Measurements from ENCODE around the gene CDH23. TPM values are rescaled to one million over a fixed set of nuclear protein-coding genes. Genes with fewer than 3 reads are reported as not detected.
"Not testable (repeated sequence)": the region's sequence is repeated elsewhere in the genome, so short reads cannot be mapped to it uniquely, and the experiment has no call there.

CDH23 gene
- polyA plus RNA-seq, 2 of the 4 experiments (the other 2 are of a cell fraction) = 1.1 to 2.3 TPM

DNA sequence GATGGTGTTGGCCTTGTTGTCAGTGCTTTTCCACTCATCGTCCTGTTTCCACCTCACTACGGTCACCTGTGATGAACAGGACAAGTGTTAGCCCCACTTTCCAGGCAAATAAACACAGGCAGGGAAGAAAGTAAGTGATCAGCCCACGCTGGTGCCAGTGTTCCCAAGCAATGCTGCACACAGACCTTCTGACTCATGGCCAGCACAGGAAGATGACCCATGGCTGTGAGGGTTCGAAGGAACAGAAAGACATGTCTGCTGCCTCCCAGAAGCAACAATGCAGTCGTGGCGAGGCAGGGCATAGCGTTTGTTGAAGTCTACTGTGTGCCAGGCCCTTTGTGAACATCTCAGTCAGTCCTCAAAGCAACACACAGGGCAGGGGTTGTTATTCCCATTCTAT, 41.9 kb upstream of the CDH23 start:
- no peak for DNase-seq (ENCODE audit: low read depth in 1 of 2, low spot score in 1 of 2)
- ATAC-seq = no peak
- ChIA-PET POLR2A (no interaction called here), CTCF (interaction anchor here (47.4 kb wide), 1 partner anchor 35 kb away, joined by 977 read pairs; the partner anchor contains the start of gene SLC29A3)
- FAIRE-seq = no peak
- TF ChIP-seq HOXB13 (CRISPR knock-in tag; IDR thresholded peaks at IDR 0.05; ENCODE audit: low read depth) (no peak), RCOR1 (IDR thresholded peaks at IDR 0.05; ENCODE audit: low read depth, low read length) (no peak), ZFP36 (IDR thresholded peaks at IDR 0.05; ENCODE audit: borderline replicate concordance, partially characterized antibody) (no peak), SREBF2 (IDR thresholded peaks at IDR 0.05) (no peak)
- WGBS (ENCODE audit: missing lambda C conversion rate) = 75% methylated on average over 7 of the region's 7 CpGs
- Histone ChIP-seq H3K4me3 (no peak overlapping the region), H3K4me2 (no peak overlapping the region), H3K9me3 (no peaks in the 10 kb centered on the region), H3K4me1 (peaks cover 2% of the 10 kb centered on the region), H3K27ac (no peak overlapping the region)

DNA sequence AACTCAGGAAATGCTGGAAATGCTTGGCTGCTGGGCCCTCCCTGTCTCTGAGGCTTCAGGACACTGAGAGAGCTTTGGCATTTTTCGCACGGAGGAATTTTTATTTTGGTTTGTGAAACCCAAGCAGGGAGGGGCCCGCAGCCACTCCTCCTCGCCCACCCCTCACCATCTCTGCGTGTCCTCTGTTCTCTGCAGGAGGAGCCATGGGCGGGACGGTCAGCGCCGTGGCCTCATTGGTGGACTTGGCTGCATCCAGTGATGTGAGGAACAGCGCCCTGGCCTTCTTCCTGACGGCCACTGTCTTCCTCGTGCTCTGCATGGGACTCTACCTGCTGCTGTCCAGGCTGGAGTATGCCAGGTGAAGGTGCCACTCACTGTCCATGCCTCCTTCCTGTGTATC, 40.8 kb upstream of the CDH23 start:
- CTCF ChIA-PET = interaction anchor here (0.8 to 47.4 kb wide), 4 partner anchors 11 to 253 kb away, joined by 3 to 977 read pairs (median 3); partner anchors contain the start of gene SLC29A3

DNA sequence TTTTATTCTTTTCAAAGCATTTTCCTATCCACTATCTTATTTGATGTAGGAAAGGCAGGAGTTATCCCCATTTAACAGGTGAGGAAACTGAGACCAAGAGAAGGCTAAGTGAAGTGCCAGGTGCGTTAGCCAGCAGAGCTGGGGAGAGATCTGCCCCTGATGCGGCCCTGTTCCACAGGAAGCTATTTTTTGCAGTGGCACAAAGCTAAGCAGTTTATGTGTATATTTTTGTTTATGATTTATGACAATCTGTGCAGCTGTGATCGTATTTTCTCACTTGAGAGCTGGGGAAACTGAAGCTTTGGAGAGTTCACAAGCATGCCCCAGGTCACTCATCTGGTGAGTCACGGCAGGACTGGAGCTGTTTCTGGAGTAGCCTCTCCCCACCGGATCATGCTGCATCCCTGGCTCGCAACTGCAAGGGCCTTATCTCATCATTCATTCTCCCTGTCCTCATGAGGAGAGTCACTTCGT, 38.9 kb upstream of the CDH23 start:
- Histone ChIP-seq H3K4me1 (no peaks in the 10 kb centered on the region), H3K4me2 (no peak overlapping the region), H3K9me3 (no peaks in the 10 kb centered on the region), H3K4me3 (no peak overlapping the region), H3K27ac (no peak overlapping the region)
- 88% methylated on average over 7 of the region's 7 CpGs for WGBS (ENCODE audit: missing lambda C conversion rate)
- CTCF ChIA-PET = interaction anchor here (1.1 to 47.4 kb wide), 6 partner anchors 10 to 38 kb away, joined by 3 to 977 read pairs (median 6); partner anchors contain the start of gene SLC29A3
- FAIRE-seq = no peak
- POLR2A ChIA-PET = no interaction called here
- DNase-seq (ENCODE audit: low read depth in 1 of 2, low spot score in 1 of 2) = no peak
- TF ChIP-seq FOSB (CRISPR knock-in tag; IDR thresholded peaks at IDR 0.05) (no peak), CEBPB (IDR thresholded peaks at IDR 0.05) (no peak), NPAS2 (CRISPR knock-in tag; IDR thresholded peaks at IDR 0.05; ENCODE audit: borderline replicate concordance) (no peak), HEYL (CRISPR knock-in tag; IDR thresholded peaks at IDR 0.05) (no peak), RAD21 (conservative IDR thresholded peaks at IDR 0.05 in 1 of 2, IDR thresholded peaks at IDR 0.05 in 1 of 2) (no peak)
- ATAC-seq = no peak

More for the DNA sequence above, 40.8 kb upstream of the CDH23 start:
- 94% methylated on average over 12 of the region's 12 CpGs for WGBS (ENCODE audit: missing lambda C conversion rate)
- no peaks in the 10 kb centered on the region for H3K9me3 ChIP-seq
- H3K4me3 ChIP-seq = no peak overlapping the region
- H3K27ac ChIP-seq = no peak overlapping the region
- DNase-seq (ENCODE audit: low read depth in 1 of 2, low spot score in 1 of 2) = no peak
- no peaks in the 10 kb centered on the region for H3K4me1 ChIP-seq
- POLR2A ChIA-PET = no interaction called here
- no peak for FAIRE-seq
- H3K4me2 ChIP-seq = no peak overlapping the region
- no peak for TF ChIP-seq MAFK (IDR thresholded peaks at IDR 0.05; ENCODE audit: partially characterized antibody)
- no peak for TF ChIP-seq CEBPB (IDR thresholded peaks at IDR 0.05)
- TF ChIP-seq TP53 (CRISPR knock-in tag; IDR thresholded peaks at IDR 0.05) = no peak
- TF ChIP-seq NR3C1 (IDR thresholded peaks at IDR 0.05) = no peak
- ATAC-seq = no peak

DNA sequence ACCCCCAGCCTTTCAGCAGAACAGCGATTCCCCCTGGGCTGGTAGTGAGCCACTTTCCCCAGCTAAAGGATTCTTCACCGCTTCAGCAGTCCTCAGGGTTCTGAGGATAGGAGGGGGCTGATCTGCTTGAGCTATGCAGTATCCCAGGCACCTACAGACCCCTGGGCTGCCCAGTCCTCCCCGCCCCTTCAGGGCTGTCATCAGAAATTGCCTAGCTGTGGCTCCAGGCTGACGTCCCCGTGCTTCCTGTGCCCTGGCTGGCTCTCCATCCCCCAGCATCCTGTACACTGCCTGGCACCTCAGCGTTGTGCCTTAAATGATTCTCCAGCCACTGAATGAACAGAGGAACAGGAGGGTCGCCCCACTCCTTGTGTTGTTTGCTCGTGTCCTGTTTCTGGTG, 38.4 kb upstream of the CDH23 start:
- Histone ChIP-seq H3K4me1 (no peaks in the 10 kb centered on the region), H3K27ac (no peak overlapping the region), H3K9me3 (no peaks in the 10 kb centered on the region), H3K4me3 (no peak overlapping the region), H3K4me2 (no peak overlapping the region)
- WGBS (ENCODE audit: missing lambda C conversion rate) = 94% methylated on average over 7 of the region's 8 CpGs
- DNase-seq (ENCODE audit: low read depth in 1 of 2, low spot score in 1 of 2) (no peak), ATAC-seq (no peak), FAIRE-seq (no peak)
- ChIA-PET CTCF (interaction anchor here (0.9 to 47.4 kb wide), 8 partner anchors 9 to 213 kb away, joined by 3 to 977 read pairs (median 6); partner anchors contain the start of gene SLC29A3), POLR2A (no interaction called here)
- TF ChIP-seq, protein P1, sequence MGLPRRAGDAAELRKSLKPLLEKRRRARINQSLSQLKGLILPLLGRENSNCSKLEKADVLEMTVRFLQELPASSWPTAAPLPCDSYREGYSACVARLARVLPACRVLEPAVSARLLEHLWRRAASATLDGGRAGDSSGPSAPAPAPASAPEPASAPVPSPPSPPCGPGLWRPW (IDR thresholded peaks at IDR 0.05) = no peak

DNA sequence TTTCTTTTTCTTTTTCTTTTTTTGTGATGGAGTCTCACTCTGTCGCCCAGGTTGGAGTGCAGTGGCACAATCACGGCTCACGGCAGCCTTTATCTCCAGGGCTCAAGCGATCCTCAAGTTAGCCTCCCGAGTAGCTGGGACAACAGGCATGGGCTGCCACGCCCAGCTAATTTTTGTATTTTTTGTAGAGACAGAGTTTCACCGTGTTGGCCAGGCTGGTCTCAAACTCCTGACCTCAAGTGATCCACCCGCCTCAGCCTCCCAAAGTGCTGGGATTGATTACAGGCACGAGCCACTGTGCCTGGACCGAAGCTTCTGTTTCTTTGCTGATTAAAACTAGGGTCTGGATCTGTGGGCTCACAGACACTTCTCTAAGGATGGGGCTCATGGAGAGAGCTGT, 37.8 kb upstream of the CDH23 start:
- H3K4me3 ChIP-seq; H3K4me2 ChIP-seq; H3K27ac ChIP-seq; ATAC-seq; H3K4me1 ChIP-seq; POLR2A ChIA-PET; H3K9me3 ChIP-seq; DNase-seq (ENCODE audit: low read depth in 1 of 2, low spot score in 1 of 2); FAIRE-seq: not testable (repeated sequence)
- 89% methylated on average over 10 of the region's 10 CpGs for WGBS (ENCODE audit: missing lambda C conversion rate)
- CTCF ChIA-PET = interaction anchor here (0.9 to 47.4 kb wide), 8 partner anchors 8 to 212 kb away, joined by 3 to 977 read pairs (median 6); partner anchors contain the start of gene SLC29A3

Measured in A549 (cell line).